GM12872 (cell line): ENCODE results near the gene CEACAM18.

Experiments
- TF ChIP-seq, protein P1 (sequence below): IDR thresholded peaks from 3 replicates; pipeline ENCODE4 v1.5.1; 2011; ENCODE audit warnings: low read depth, mild to moderate bottlenecking, low read length, moderate library complexity; ENCODE audit not compliant: insufficient read depth

Gene CEACAM18

DNA sequence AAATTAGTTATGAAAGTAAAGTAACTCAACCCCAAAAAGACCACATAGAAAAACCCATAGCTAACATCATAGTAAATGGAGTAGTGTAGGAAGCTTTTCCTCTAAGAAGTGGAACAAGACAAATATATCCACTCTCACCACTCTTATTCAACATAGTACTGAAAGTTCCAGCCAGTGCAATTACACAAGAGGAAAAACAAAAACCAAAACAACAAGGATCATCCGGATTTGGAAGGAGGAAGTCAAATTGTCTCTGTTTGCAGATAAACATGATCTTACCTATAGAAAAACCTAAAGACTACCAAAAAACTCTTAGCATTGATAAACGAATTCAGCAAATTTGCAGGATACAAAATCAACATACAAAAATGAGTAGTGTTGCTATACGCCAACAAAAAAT, 11.6 kb upstream of the CEACAM18 start:
- TF ChIP-seq, protein P1, sequence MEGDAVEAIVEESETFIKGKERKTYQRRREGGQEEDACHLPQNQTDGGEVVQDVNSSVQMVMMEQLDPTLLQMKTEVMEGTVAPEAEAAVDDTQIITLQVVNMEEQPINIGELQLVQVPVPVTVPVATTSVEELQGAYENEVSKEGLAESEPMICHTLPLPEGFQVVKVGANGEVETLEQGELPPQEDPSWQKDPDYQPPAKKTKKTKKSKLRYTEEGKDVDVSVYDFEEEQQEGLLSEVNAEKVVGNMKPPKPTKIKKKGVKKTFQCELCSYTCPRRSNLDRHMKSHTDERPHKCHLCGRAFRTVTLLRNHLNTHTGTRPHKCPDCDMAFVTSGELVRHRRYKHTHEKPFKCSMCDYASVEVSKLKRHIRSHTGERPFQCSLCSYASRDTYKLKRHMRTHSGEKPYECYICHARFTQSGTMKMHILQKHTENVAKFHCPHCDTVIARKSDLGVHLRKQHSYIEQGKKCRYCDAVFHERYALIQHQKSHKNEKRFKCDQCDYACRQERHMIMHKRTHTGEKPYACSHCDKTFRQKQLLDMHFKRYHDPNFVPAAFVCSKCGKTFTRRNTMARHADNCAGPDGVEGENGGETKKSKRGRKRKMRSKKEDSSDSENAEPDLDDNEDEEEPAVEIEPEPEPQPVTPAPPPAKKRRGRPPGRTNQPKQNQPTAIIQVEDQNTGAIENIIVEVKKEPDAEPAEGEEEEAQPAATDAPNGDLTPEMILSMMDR, result no peak

DNA sequence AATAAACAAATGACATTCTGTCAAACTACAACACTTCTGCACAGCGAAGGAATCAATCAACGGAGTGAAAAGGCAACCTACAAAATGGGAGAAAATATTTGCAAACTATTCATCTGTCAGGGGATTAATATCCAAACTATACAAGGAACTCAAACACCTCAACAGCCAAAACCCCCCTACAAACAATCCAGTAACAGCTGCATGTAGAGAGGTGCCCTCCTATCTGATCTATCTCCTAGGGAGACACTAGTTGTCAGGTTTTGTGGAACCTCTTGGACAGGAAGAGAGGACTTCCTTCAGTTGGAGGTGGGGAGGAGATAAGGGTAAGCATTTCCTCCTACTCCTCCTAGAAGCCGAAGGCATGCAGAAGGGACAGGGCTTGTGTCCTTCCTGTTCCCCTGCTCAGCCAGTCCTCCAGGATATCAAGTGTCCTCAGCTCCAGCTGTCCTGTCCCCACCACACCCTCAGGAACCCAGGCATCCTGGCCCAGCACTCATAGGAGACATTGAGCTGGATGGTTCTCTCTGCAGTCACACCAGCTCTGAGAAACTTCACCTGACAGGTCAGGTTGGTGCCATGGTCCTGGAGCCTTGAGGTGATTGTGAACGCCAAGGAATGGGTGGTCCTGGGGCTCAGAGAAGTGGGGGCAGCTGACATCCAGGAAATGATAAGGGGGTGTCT, 10.3 kb upstream of the CEACAM18 start:
- TF ChIP-seq, protein P1, result no peak

DNA sequence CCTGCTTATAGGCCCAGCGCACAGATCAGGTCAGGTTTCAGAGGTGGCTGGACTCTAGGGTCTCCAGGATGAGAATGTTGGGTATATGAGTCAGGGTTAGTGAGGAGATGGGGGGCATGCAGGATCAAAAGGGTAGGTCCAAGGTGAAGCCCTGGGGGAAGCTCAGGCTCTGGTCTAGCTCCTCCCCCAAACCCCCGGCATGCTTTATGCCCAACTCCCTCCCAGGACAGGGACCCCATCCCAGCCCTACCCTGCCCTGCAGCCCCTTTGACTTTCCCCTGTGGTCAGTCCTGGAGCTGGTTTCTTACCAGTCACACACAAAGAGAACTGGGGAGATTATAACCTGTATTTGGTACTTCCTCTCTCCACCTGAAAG, 9.8 kb upstream of the CEACAM18 start:
- TF ChIP-seq, protein P1, result no peak

DNA sequence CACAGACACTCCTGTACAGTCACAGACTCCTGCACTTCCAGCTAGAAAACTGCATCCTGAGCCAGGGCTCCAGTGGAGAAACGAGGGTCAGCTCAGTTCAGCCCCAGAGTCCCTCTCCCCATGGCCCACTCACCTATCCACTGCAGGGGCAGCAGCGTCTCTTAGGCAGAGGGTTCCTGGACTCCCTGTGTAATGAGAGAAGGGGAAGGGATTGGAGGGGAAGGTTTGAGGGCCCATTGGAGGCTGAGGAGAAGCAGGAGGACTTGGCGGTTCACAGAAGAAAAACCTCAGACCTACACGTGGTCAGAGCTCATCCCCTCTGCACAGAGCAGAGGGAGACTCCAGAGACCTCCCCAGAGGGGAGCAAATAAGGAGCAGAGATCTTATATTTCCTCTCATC, 9.2 kb upstream of the CEACAM18 start:
- TF ChIP-seq, protein P1, result no peak

DNA sequence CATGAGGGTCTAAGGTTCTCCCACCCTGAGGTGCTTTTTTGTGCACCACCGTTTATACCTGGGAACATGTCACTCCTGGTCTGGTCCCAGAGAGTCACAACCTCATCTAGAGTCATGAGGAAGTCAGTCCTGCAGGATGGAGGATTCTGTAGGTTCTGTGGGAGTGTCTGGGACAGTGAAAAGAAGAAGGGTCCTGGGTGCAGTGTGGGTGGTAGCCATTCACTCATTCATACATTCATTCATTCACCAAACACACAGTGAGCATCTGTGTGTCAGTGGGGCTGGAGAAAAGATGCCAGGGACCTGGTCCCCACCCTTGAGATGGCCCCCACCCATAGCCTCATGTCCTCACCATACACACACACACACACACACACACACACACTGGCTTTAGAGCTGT, 8.7 kb upstream of the CEACAM18 start:
- TF ChIP-seq, protein P1, result no peak

DNA sequence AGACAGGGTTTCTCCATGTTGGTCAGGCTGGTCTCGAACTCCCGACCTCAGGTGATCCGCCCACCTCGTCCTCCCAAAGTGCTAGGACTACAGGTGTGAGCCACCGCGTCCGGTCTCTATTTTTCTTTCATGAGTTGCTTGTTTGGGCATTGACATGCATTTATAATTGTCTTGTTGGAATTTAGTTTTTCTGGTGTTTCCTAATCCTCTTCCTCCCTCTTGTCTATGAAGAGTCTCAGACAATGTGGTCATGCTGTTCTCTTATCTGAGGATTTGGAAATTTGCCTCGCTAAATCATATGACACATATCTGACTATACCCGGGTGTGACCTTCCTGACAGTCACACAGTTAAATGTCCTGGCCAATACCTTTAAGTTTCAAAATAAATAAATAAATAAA, 7.4 kb upstream of the CEACAM18 start:
- TF ChIP-seq, protein P1, result no peak

DNA sequence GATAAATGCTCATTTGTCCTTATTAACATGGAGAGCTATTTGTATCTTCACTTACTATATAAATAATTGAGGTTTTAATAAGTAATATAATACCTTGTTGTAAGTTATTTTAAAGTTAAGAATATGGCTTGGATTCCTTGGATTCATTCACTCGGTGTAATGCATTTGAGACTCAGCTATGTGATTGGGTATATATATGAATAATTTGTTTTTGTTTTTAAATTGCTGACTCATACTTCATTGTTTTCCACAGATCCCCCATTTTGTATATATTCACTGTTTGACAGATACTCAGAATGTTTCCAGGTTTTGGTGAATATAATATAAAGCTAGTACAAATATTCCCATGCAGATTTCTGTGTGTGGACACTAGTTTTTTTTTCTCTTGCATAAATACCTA, 6.8 kb upstream of the CEACAM18 start:
- TF ChIP-seq, protein P1, result no peak
